Measurements from ENCODE around the gene NAPB. TPM values are rescaled to one million over a fixed set of nuclear protein-coding genes. Genes with fewer than 3 reads are reported as not detected.
"Not testable (repeated sequence)": the region's sequence is repeated elsewhere in the genome, so short reads cannot be mapped to it uniquely, and the experiment has no call there.

The NAPB gene
- total and polyA plus RNA-seq, 4 experiments from 2014 or later: 5.8 to 14.9 (median 9.8) TPM

DNA sequence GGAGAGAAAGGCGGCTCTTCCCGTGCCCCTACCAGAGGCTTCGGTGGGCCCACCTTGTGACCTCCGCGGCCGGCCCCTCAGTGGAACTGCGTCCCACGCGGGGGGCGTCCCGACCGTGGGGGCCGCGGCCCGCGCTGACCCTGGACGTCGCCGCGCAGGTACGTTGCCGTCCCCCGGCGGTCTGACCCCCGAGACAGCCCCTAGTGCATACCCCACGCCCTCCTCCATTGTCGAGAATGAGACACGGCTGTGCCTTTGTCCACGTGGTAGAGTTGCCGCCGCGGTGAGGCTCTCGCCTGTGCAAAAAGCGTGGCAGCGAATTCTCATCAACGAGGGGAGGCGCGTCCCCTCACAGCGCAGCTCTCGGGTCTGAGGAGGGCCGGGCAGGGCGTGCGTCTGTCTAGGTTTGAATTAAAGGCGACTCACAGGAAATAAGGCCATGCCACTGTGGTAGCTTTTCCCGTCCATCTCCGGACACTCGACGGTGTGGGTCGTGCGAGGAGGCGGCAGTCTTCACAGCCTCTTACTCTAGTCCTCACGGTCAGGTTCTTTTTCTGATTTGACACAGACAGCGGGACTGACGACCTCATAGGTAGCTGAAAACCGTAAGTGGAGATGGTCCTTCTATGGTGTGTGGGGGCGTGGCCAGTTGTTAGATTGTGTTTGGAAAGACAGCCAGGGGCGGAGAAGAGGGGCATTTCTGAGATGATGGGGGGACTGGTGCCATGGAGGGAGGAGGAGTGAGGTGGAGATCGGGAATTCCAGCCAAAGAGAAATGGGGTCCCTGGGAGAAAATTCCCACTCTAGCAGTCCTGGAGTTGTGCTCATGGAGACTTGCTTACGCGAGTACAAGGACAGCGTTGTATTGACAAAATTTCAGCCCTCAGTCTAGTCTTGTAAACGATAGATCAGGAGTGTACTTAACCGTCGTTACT, 70.1 kb downstream of the NAPB start:
- peaks cover 0 to 30% of the 10 kb centered on the region in 2 donors for H3K36me3 Mint-ChIP-seq
- ChIA-PET CTCF (ENCODE audit: partially characterized antibody) (interaction anchor here (1.7 to 3.3 kb wide), 6 partner anchors 8 to 256 kb away, joined by 10 to 78 read pairs (median 12); partner anchors contain the start of gene NAPB), POLR2A (ENCODE audit: partially characterized antibody) (interaction anchor here (0.7 to 2.9 kb wide), 7 partner anchors 9 to 1794 kb away, joined by 3 to 128 read pairs (median 7); partner anchors contain the start of genes GZF1 and NAPB)
- Histone ChIP-seq H3K9me3 (ENCODE audit: control insufficient read depth in 1 of 2, low read length in 2 of 2) (no peaks in the 10 kb centered on the region), H3K27me3 (ENCODE audit: insufficient read depth, low read length) (no peaks in the 10 kb centered on the region), H3K4me1 (ENCODE audit: insufficient read depth, low read length) (peaks cover 21% of the 10 kb centered on the region), H3K36me3 (ENCODE audit: insufficient read depth, low read length) (peaks cover 19% of the 10 kb centered on the region), H3K4me3 (ENCODE audit: low read length in 2 of 2) (peak overlapping the region; percentile 68 to 97), H3K27ac (ENCODE audit: low read depth, low read length) (peak overlapping the region; percentile 100)
- H3K4me3 Mint-ChIP-seq: peak overlapping the region; percentile 85 to 99 (median 98)
- intact Hi-C loops (cut with micrococcal nuclease): loop anchor here (1.0 to 5.0 kb wide), 3 partner anchors 7 to 1641 kb away; partner anchors contain the start of genes APMAP and NAPB
- peak; percentile 54 to 84 (median 61) for DNase-seq
- H3K9me3 Mint-ChIP-seq: peaks cover 0 to 1% (median 0%) of the 10 kb centered on the region in 8 donors
- peak overlapping the region; percentile 93 to 100 (median 99) for H3K27ac Mint-ChIP-seq
- H3K27me3 Mint-ChIP-seq: no peaks in the 10 kb centered on the region
- peaks cover 15 to 38% (median 23%) of the 10 kb centered on the region in 4 donors for H3K4me1 Mint-ChIP-seq

DNA sequence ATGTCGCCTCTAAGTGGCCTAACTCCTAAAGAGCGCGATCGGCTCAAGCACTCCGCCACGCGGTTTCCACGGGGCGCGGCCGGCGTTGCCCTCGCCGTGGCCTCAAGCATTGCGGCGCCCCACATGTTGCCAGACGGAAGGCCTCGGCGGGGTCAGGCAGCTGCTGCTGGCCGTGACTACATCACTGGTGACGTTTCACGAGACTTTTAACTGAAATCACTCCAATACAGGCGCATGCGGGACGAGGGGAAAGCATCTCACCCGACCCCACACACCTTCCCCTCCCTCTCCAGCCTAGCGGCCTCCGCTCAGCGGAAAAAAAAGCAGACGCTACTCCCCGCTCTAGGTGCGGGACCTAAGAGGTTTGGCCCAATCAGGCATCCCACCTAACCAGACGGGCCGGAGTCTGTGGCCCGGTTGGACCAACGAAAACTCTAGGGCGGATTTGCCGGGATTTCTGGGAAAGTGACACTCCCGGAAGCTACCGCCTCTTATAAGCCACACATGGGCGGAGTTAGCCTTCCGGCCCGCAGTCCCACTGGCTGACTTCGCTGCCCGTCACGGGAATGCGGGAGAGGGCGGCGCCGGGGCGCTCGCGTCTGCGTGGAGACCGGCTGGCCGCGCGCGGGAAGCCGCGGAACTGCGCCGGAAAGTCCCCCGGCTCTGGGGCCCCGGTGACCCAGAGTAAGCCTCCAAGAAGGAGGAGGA, 70.9 kb downstream of the NAPB start, which contains the start of gene NXT1:
TSS of gene NXT1 (plus strand) at position 596 of the 708 bp plus-strand sequence. CDS start 3,251 bp downstream, outside the sequence.
- intact Hi-C loops (cut with micrococcal nuclease): loop anchor here (1.0 to 5.0 kb wide), 3 partner anchors 8 to 1642 kb away; partner anchors contain the start of genes APMAP and NAPB
- peak; percentile 96 to 98 (median 96) for DNase-seq
- Histone ChIP-seq H3K36me3 (ENCODE audit: insufficient read depth, low read length) (peaks cover 19% of the 10 kb centered on the region), H3K9me3 (ENCODE audit: control insufficient read depth in 1 of 2, low read length in 2 of 2) (no peaks in the 10 kb centered on the region), H3K4me3 (ENCODE audit: low read length in 2 of 2) (peak within 1 kb of the TSS; percentile 93 to 97), H3K4me1 (ENCODE audit: insufficient read depth, low read length) (peaks cover 21% of the 10 kb centered on the region), H3K27ac (ENCODE audit: low read depth, low read length) (peak within 1 kb of the TSS; percentile 100), H3K27me3 (ENCODE audit: insufficient read depth, low read length) (no peaks in the 10 kb centered on the region)
- H3K36me3 Mint-ChIP-seq: peaks cover 0 to 25% of the 10 kb centered on the region in 2 donors
- CTCF ChIA-PET (ENCODE audit: partially characterized antibody): interaction anchor here (0.8 to 3.3 kb wide), 20 partner anchors 9 to 659 kb away, joined by 3 to 78 read pairs (median 6); partner anchors contain the start of gene NAPB
- peaks cover 14 to 38% (median 23%) of the 10 kb centered on the region in 4 donors for H3K4me1 Mint-ChIP-seq
- POLR2A ChIA-PET (ENCODE audit: partially characterized antibody): interaction anchor here (0.6 to 2.9 kb wide), 10 partner anchors 9 to 1794 kb away, joined by 3 to 128 read pairs (median 4); partner anchors contain the start of genes ACSS1, GZF1 and NAPB
- H3K27ac Mint-ChIP-seq: peak within 1 kb of the TSS; percentile 99 to 100 (median 100)
- no peaks in the 10 kb centered on the region for H3K27me3 Mint-ChIP-seq
- peaks cover 0 to 1% (median 0%) of the 10 kb centered on the region in 8 donors for H3K9me3 Mint-ChIP-seq
- peak within 1 kb of the TSS; percentile 85 to 99 (median 98) for H3K4me3 Mint-ChIP-seq

DNA sequence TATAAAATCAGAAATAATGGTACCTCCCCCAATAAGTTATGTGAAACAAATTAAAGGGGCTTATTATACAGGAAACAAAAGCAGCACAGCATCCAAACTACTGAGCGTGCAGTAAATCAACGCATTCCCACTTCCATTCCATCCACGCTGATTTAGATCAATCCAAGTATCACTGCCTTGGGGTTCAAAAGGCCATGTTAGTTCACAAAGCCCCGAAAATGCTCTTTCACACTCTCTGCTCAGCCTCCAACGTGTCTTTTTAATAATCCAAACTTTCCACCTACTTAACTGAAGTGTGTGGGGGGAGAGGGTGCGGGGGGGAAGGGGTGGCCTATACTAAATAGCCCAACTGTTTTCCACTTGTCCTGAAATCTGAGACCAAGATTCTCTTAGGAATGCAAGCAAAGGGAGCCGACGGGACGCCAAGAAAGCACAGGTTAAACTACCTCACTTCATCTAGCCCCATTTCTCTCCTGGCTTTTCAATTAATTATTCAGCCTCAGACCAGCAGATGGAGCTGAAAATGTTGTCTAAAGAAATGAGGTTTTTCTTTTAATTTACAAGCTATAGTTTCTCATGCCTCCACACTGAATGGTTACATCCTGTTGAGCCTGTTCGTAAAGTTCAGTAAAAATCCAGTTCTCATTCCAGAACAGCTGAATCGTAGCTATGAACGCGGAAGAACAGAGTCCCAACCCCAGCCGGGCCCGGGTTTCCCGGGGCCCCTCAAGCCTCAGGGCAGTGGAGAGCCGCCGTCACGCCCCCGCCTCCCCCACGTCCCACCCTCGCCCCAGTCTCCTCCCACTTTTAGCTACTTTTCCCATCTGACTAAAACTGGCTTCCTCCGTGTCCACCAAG, 71.7 kb downstream of the NAPB start:
- CTCF ChIA-PET (ENCODE audit: partially characterized antibody): interaction anchor here (0.8 to 3.3 kb wide), 20 partner anchors 9 to 658 kb away, joined by 3 to 78 read pairs (median 6); partner anchors contain the start of gene NAPB
- intact Hi-C loops (cut with micrococcal nuclease): loop anchor here (1.0 to 5.0 kb wide), 4 partner anchors 9 to 1643 kb away; partner anchors contain the start of genes APMAP, GZF1 and NAPB
- H3K4me3 ChIP-seq (ENCODE audit: low read length in 2 of 2): peak overlapping the region; percentile 93 to 97
- H3K27me3 Mint-ChIP-seq: no peaks in the 10 kb centered on the region
- POLR2A ChIA-PET (ENCODE audit: partially characterized antibody): interaction anchor here (0.6 to 2.9 kb wide), 9 partner anchors 9 to 1741 kb away, joined by 3 to 128 read pairs (median 4); partner anchors contain the start of genes ACSS1, GZF1 and NAPB
- peak overlapping the region; percentile 99 to 100 (median 100) for H3K27ac Mint-ChIP-seq
- peak overlapping the region; percentile 100 for H3K27ac ChIP-seq (ENCODE audit: low read depth, low read length)
- peaks cover 21% of the 10 kb centered on the region for H3K4me1 ChIP-seq (ENCODE audit: insufficient read depth, low read length)
- peak in 2 of 5 donors; percentile 82 to 85 for DNase-seq
- H3K36me3 Mint-ChIP-seq: peaks cover 0 to 21% of the 10 kb centered on the region in 2 donors
- H3K4me3 Mint-ChIP-seq: peak overlapping the region; percentile 85 to 99 (median 98)
- peaks cover 14 to 38% (median 23%) of the 10 kb centered on the region in 4 donors for H3K4me1 Mint-ChIP-seq
- H3K9me3 ChIP-seq (ENCODE audit: control insufficient read depth in 1 of 2, low read length in 2 of 2): no peaks in the 10 kb centered on the region
- peaks cover 12% of the 10 kb centered on the region for H3K36me3 ChIP-seq (ENCODE audit: insufficient read depth, low read length)
- H3K9me3 Mint-ChIP-seq: peaks cover 0 to 1% (median 0%) of the 10 kb centered on the region in 8 donors
- H3K27me3 ChIP-seq (ENCODE audit: insufficient read depth, low read length): no peaks in the 10 kb centered on the region

DNA sequence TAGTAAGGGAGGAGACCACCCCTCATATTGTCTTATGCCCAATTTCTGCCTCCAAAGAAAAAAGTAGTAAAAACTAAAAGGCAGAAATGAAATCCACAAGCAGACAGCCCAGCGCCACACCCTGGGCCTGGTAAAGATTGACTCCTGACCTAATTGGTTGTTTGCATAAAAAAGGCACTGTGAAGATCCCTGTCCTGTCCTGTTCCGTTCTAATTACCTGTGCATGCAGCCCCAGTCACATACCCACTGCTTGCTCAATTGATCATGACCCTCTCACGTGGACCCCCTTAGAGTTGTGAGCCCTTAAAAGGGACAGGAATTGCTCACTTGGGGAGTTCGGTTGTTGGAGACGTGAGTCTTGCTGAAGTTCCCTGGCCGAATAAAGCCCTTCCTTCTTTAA, 72.8 kb downstream of the NAPB start:
- peaks cover 21% of the 10 kb centered on the region for H3K4me1 ChIP-seq (ENCODE audit: insufficient read depth, low read length)
- H3K9me3 Mint-ChIP-seq; H3K4me3 ChIP-seq (ENCODE audit: low read length in 2 of 2); POLR2A ChIA-PET (ENCODE audit: partially characterized antibody); H3K9me3 ChIP-seq (ENCODE audit: control insufficient read depth in 1 of 2, low read length in 2 of 2); H3K27me3 Mint-ChIP-seq; DNase-seq; H3K27me3 ChIP-seq (ENCODE audit: insufficient read depth, low read length); H3K36me3 ChIP-seq (ENCODE audit: insufficient read depth, low read length): not testable (repeated sequence)
- CTCF ChIA-PET (ENCODE audit: partially characterized antibody): interaction anchor here (1.9 to 3.3 kb wide), 6 partner anchors 11 to 259 kb away, joined by 6 to 78 read pairs (median 10); partner anchors contain the start of gene NAPB
- H3K27ac ChIP-seq (ENCODE audit: low read depth, low read length): peak overlapping the region; percentile 100
- H3K36me3 Mint-ChIP-seq: peaks cover 0 to 15% of the 10 kb centered on the region in 2 donors
- peak overlapping the region in 2 of 8 donors; percentile 26 to 92 for H3K4me3 Mint-ChIP-seq
- H3K4me1 Mint-ChIP-seq: peaks cover 14 to 38% (median 23%) of the 10 kb centered on the region in 4 donors
- H3K27ac Mint-ChIP-seq: peak overlapping the region; percentile 10 to 100 (median 100)
- intact Hi-C loops (cut with micrococcal nuclease): loop anchor here (2.0 kb wide), 1 partner anchor 14 kb away; the partner anchor contains the start of gene GZF1

DNA sequence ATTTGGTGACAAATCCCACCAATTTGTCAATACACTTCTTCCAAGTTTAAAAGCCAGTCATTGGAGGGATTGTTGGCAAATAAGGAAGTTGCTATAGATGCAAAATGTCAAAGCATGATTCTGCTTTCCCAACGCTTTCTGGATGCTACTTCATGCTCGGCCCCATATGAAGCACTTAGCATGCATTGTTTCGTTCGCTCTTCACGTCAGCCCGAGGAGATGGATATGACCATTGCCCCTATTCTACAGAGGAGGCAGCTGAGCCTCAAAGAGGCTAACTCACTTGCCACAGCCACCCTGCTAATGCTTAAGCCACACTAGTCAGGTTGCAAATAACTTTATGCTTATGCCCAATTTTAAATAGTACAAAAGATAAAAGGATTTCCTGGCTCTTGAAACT, 73.5 kb downstream of the NAPB start:
- Histone ChIP-seq H3K27me3 (ENCODE audit: insufficient read depth, low read length) (no peaks in the 10 kb centered on the region), H3K36me3 (ENCODE audit: insufficient read depth, low read length) (no peaks in the 10 kb centered on the region), H3K9me3 (ENCODE audit: control insufficient read depth in 1 of 2, low read length in 2 of 2) (no peaks in the 10 kb centered on the region), H3K4me1 (ENCODE audit: insufficient read depth, low read length) (peaks cover 21% of the 10 kb centered on the region), H3K4me3 (ENCODE audit: low read length in 2 of 2) (no peak overlapping the region), H3K27ac (ENCODE audit: low read depth, low read length) (no peak overlapping the region)
- intact Hi-C loops (cut with micrococcal nuclease): loop anchor here (2.0 kb wide), 1 partner anchor 15 kb away; the partner anchor contains the start of gene GZF1
- ChIA-PET CTCF (ENCODE audit: partially characterized antibody) (interaction anchor here (0.9 kb wide), 1 partner anchor 10 kb away, joined by 4 read pairs; no protein-coding TSS in a partner anchor), POLR2A (ENCODE audit: partially characterized antibody) (no interaction called here)
- Mint-ChIP-seq H3K36me3 (peaks cover 0 to 14% of the 10 kb centered on the region in 2 donors), H3K9me3 (peaks cover 0 to 1% (median 0%) of the 10 kb centered on the region in 8 donors), H3K4me3 (no peak overlapping the region), H3K27me3 (no peaks in the 10 kb centered on the region), H3K4me1 (peaks cover 12 to 35% (median 21%) of the 10 kb centered on the region in 4 donors), H3K27ac (peak overlapping the region in 5 of 7 donors; percentile 22 to 99 (median 72))
- DNase-seq: no peak
